Activated effector memory CD4-positive, alpha-beta T cell treated with Interleukin-2 at 50 U/mL for 16 hours (primary cell): ENCODE measurements around the gene DENND2A.
"Not testable (repeated sequence)": the region's sequence is repeated elsewhere in the genome, so short reads cannot be mapped to it uniquely, and the experiment has no call there.

Source experiments
- DNase-seq: peaks from one replicate; pipeline ENCODE4 v3.0.0-alpha.2; 2020

DENND2A gene

GRCh38 chr7:140640727-140641523, at the start of gene DENND2A:
TSS of gene DENND2A (minus strand) at chr7:140640813. CDS start at chr7:140602397, 38,416 bp downstream.
- no peak for DNase-seq

- DNase-seq: no peak
Measured at GRCh38 chr7:140689199-140690152, 48.9 kb upstream of the DENND2A start.

- no peak for DNase-seq
Measured at GRCh38 chr7:140688341-140688740, 47.7 kb upstream of the DENND2A start.

GRCh38 chr7:140686921-140687320, 46.3 kb upstream of the DENND2A start:
- no peak for DNase-seq

GRCh38 chr7:140685407-140686087, 44.9 kb upstream of the DENND2A start:
- DNase-seq: no peak

- DNase-seq: no peak
Measured at GRCh38 chr7:140684066-140684950, 43.7 kb upstream of the DENND2A start.

GRCh38 chr7:140683657-140684056, 43.0 kb upstream of the DENND2A start:
- DNase-seq: no peak

GRCh38 chr7:140681766-140682165, 41.2 kb upstream of the DENND2A start:
- no peak for DNase-seq

GRCh38 chr7:140680886-140681285, 40.3 kb upstream of the DENND2A start:
- DNase-seq: no peak

- no peak for DNase-seq
Measured at GRCh38 chr7:140679186-140679585, 38.6 kb upstream of the DENND2A start.

- DNase-seq: no peak
Measured at GRCh38 chr7:140678816-140679130, 38.2 kb upstream of the DENND2A start.

GRCh38 chr7:140678081-140678815, 37.6 kb upstream of the DENND2A start:
- no peak for DNase-seq

- no peak for DNase-seq
Measured at GRCh38 chr7:140677496-140677895, 36.9 kb upstream of the DENND2A start.

GRCh38 chr7:140676956-140677355, 36.3 kb upstream of the DENND2A start:
- DNase-seq: not testable (repeated sequence)

- DNase-seq: no peak
Measured at GRCh38 chr7:140676306-140676705, 35.7 kb upstream of the DENND2A start.

GRCh38 chr7:140675726-140676125, 35.1 kb upstream of the DENND2A start:
- DNase-seq: no peak

GRCh38 chr7:140674899-140675701, 34.5 kb upstream of the DENND2A start:
- DNase-seq: no peak

- no peak for DNase-seq
Measured at GRCh38 chr7:140674356-140674800, 33.8 kb upstream of the DENND2A start.

GRCh38 chr7:140673774-140674155, 33.2 kb upstream of the DENND2A start:
- no peak for DNase-seq

- peak; percentile 64 for DNase-seq
Measured at GRCh38 chr7:140673063-140673773, 32.6 kb upstream of the DENND2A start.
